ENCODE measurements around the gene MACROD2.
A peak's percentile ranks its signal among the peaks of the same experiment; 100 is the strongest.

The MACROD2 gene

GRCh38 chr20:15439551-15439950 is 1444.2 kb downstream of the MACROD2 start:
- DNase-seq, result no peak

DNA sequence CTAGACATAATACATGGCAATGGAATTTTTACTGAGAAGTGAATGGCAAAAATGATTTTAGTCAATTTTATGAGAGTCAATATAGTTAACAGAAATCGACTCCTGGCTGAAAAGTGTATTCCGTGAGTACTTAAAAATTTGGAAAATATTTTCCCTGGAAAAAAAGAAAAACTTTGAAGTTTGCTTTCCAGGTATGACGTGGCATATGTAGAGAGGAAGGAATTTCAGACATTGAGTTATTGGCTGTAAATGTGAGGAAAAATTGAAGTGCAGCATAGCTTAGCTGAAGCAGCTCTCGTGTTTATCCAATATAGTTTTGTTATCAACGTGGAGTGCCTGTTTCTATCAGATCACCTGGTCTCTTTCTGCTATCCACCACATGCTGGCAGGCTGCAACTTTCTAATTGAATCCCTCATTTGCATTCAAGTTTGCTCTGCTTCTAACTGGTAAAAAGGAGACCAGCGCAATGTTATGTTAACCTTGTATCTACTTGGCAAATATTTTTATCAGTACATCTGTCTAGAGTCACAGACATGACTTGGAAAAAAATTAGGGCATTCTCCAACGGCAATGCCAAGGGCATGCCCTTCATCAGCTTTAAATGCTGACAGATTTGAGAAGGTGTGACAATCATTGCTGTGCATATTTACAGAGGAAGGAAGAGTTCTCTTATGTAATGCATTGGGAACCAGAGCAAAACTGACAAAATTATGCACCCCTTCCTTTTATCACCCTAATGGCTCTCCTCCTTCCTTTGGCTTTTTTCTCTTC is 1444.9 kb downstream of the MACROD2 start:
- DNase-seq, result no peak

- DNase-seq, result no peak
These were observed 1449.9 kb downstream of the MACROD2 start for GRCh38 chr20:15445056-15445840.

DNA sequence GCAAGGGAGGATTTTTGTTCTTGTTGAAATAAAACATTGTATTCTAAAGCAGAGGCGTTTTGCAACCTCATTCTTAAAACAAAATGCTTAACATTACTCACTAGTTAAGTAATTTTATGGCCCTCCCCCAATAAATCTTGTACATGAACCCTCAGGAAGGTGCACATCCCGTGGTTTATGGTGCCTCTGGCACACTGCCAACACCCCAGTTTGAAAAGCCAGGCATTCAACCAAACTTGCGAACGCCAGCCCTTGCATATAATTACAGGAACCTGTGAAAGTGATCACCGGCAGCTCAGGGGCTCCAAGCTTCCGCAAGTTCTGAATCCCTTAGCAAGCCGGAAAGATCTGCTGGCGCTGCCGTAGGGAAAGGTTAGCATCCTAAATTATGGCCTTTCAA is 1451.1 kb downstream of the MACROD2 start:
- DNase-seq, result no peak

GRCh38 chr20:15447549-15447948 is 1452.2 kb downstream of the MACROD2 start:
- DNase-seq, result no peak

DNA sequence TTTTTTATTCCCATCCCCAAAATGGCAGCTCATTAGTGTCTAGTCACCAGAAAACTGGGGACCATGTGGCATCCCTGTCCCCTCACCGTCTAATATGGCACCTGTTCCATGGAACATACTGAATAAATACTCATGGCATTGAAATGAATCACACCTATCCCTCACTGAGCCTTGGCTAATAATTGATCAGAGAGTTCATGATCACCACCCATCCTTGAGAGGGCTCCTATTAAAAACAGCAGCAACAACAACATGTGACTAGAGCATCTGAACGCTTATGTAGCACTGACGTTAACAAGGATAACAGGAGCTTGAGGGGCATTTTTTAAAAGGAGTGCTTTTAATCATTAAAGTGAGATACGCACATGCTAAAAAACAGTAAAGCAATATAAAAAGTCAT is 1453.7 kb downstream of the MACROD2 start:
- DNase-seq, result no peak

DNA sequence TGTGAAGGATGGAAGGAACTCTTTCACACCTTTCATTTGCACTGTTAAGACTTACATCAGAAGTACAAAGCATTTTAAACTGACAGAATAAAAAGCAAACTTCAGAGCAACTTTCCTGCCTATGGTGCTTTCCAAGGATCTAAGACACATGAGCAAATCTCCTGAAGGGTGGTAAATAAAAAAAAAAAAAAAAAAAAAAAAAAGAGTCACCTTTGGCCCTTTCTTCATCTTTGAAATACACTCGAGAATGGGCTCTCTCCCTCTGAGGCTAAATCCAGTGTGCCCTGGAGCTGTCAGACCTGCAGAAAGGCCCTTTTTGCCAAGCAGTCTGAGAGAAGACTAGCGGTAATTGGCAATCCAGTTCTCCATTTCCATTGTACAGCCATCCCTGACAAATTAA is 1455.9 kb downstream of the MACROD2 start:
- DNase-seq, result no peak

DNA sequence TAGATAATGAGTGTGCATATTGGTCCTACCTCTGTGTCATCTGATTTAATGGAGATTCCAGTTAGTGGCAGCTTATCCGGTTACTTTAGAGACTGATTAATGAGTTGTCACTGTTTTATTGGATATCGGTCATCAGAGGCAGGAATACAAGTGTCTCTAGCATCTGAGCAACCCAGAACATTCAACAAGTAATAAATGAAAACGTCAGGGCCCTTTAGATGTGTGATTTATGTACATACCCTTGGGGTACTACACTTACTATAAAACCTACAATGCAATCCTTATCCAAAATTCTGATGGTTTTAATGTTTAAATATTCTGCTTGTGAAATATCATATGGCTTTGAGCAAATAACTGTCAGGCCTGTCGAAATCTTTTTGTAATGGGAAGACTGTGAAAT is 1460.0 kb downstream of the MACROD2 start:
- DNase-seq, result no peak

GRCh38 chr20:15461938-15462337 is 1466.6 kb downstream of the MACROD2 start:
- no peak for DNase-seq

DNA sequence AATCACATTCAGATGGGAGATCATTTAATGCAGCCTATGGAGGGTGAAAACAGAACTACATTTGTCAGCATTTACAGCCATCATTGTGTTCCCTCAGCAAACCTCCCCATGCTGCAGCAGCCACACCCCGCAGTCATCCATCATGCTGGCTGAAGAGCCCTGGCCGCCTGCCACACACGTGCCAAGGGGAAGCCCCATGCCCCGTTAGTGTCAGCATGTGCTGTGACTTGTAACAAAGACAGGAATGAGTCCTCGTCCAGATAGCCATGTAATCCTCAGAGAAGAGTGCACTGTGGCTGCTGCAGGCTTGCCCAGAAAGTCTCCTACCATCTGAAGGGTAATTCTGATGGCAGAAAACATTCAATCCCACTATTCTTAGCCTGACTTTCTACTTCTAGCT is 1480.2 kb downstream of the MACROD2 start:
- peak; percentile 12 for DNase-seq

- DNase-seq, result no peak
These were observed 1480.9 kb downstream of the MACROD2 start for GRCh38 chr20:15476186-15476585.

DNA sequence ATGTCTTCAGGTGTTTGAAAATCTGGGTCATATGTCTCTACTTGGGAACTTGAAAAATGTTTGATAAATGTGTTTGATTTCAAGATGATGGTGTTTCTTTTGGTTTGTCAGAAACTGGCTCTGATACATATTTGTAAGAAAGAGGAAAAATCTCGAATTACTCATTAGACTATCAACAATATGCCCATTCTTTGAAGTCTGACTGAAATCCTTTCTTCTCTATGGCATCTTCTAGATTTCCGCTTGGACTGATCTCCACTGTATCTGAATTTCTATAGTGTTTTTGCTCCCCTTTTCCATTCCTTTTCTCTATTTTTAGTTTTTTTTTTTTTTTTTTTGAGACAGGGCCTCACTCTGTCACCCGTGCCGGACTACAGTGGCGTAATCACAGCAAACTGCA is 1481.5 kb downstream of the MACROD2 start:
- no peak for DNase-seq

GRCh38 chr20:15482525-15482924 is 1487.2 kb downstream of the MACROD2 start:
- no peak for DNase-seq

DNA sequence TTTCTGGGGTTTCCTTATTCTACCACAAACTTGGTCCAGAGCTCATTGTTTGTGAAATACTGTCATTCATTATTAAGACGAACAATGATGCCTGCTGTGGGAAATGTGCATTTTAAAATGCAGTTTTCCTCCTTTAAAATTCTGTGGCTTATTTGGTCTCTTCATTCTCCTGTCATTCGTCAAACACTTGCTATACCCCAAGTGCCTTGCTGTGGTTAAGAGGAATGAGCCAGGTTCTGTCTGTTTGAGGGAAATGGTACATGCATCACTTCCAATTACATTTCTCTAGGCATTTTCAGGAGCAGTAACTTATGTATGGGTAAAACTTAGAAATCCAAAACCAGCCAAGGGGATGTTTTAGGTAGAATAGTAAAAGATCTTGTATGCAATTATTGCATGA is 1490.2 kb downstream of the MACROD2 start:
- no peak for DNase-seq

- DNase-seq, result no peak
These were observed 1491.7 kb downstream of the MACROD2 start for GRCh38 chr20:15487030-15487429.

DNA sequence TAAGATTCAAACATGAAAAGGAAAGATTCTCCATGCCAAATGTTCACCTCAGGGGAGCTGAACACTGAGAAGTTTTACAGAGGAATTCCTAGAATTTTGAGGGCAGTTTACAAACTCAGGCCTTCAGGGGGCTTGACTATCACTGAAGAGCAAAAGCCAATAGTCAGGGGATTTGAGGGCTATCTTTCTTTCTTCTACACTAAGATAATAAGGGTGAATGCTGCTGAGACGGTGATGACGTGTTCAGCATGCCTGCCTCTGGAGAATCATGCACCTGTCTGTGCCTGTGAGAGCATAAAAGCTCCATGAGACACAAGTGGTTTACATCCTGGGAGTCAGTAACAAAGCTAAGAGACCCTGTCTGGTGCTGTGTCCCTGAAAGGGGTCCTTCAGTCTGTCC is 1492.4 kb downstream of the MACROD2 start:
- no peak for DNase-seq

DNA sequence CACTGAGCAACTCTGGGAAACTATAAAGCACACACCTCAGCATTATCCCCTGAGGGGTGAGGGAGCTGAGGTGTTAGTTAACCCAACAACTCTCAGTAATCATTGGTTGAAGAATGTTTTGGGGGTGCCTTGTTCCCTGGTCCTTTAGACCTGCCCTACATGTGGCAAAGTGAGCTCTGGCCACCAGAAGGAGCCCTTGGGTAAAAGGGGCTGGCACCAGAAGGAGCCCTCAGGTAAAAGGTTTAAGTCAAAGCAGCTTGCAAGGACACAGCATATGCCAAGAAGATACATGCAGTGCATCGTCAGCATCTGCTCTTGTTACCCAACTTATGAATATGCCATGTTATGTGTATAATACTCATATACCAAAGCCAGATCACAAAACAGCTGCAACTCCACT is 1496.3 kb downstream of the MACROD2 start:
- no peak for DNase-seq

DNA sequence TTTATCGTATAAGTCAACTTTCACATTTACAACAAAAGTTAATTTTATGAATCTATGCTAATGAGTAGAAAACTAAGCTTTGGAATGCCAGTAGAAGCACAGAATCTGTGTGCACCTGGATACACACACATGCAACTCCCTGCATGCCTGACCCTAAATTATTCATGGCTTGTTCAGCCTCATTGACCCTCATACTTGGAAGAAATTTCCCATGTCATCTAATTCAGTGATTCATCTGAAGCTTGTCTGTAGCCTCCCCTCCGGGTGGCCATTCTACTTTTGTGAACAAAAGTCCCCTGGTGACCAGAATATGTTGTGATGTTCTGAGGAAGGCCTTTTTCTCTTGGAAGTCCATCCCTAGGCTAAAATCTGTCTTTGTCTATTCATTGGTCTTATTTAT is 1499.5 kb downstream of the MACROD2 start:
- DNase-seq, result no peak

GRCh38 chr20:15496501-15497039 is 1501.3 kb downstream of the MACROD2 start:
- DNase-seq, result no peak

DNA sequence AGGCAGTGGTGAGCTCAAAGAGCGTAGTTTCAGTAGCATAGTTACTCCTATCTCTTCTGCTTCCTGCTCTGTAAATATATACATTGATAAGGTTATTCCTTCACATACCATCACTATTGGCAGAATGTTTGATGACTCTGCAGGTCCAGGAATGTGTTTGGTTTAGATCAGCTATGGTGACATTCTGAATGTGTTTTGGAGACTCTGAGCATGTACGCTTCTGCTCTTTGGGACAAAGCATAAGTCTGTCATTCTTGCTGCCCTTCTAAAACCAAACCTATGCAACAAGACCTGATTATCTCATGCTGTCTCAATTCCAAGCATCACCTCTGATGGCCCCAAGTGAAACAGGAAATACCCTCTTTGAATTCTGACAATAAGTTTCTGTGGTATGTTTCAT is 1503.6 kb downstream of the MACROD2 start:
- DNase-seq, result no peak

DNA sequence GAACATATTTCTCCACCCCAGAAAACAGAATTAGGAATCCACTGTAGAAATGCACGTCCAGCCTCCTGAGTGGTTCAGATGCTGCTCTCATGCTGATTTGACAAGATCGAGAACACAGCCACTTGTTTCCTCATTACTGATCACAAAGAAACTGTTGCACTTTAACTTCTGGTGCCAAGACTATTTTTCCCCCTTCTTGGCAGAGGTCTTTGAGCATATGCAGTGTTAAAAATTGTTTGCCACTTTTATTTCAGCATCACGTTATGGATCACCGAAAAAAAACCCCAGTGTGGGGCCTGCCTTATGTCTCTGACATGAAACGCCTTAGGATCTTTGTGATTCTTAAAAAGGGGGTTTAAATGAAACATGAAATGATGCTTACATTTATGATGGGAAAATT is 1511.0 kb downstream of the MACROD2 start:
- no peak for DNase-seq

- no peak for DNase-seq
These were observed 1511.8 kb downstream of the MACROD2 start for GRCh38 chr20:15507151-15507550.

DNA sequence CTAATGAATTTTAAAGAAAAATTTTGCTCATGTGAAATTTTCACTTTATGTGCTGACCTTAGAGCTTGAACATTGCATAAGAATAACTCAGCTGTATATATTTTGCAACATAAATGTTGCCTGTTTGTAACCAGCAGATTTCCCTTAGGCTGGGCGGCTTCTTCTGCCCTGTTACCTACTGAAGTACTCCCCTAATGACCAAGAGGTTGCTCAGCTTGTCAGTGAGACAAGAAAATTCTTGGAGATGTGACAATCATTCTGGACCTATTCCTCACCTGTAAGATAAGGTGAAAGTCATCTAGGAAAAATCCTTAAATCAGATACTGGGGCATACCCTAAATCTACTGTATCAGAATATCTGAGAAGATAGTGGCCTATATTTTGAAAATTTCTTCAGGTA is 1516.2 kb downstream of the MACROD2 start:
- DNase-seq, result no peak

GRCh38 chr20:15512916-15513315 is 1517.6 kb downstream of the MACROD2 start:
- no peak for DNase-seq
